Measurements from ENCODE around the gene ALCAM.

- no peak for TF ChIP-seq EZH2phosphoT487 (IDR thresholded peaks at IDR 0.05; ENCODE audit: low read length)
- TF ChIP-seq CTCF (IDR thresholded peaks at IDR 0.05; ENCODE audit: low read length), result no peak
Measured at GRCh38 chr3:105580296-105580965, 213.7 kb downstream of the ALCAM start.
